HepG2 (cell line): ENCODE results near the gene PKD2L2.

ENCODE experiments used
- KDM3A ChIP-seq: IDR thresholded peaks from 2 replicates; pipeline ENCODE4 v1.6.1; 2018; ENCODE audit warnings: low read depth, missing compliant biosample characterization
- KDM4B ChIP-seq: sonication (generic); formaldehyde crosslinking; IDR thresholded peaks from 2 replicates; pipeline ENCODE4 v1.4.0; 2020; ENCODE audit warnings: missing genetic modification reagents
- NFIC ChIP-seq: IDR thresholded peaks from 2 replicates; pipeline ENCODE4 v1.6.1; 2012; ENCODE audit warnings: mild to moderate bottlenecking, low read length, inconsistent platforms
- SETDB1 ChIP-seq: sonication (generic); formaldehyde crosslinking; IDR thresholded peaks from 2 replicates; pipeline ENCODE4 v1.5.1; 2020; ENCODE audit warnings: missing genetic modification reagents, mild to moderate bottlenecking, borderline replicate concordance
- SMC3 ChIP-seq: IDR thresholded peaks from 2 replicates; pipeline ENCODE4 v1.6.1; 2011; ENCODE audit warnings: low read length, improper control_type of control experiment
- SOX5 ChIP-seq: IDR thresholded peaks from 2 replicates; pipeline ENCODE4 v1.6.1; 2016; ENCODE audit warnings: borderline replicate concordance
- ZFP41 ChIP-seq: sonication (generic); formaldehyde crosslinking; IDR thresholded peaks from 2 replicates; pipeline ENCODE4 v1.4.0; 2020; ENCODE audit warnings: mild to moderate bottlenecking, missing genetic modification reagents, borderline replicate concordance
- TF ChIP-seq, protein P1 (sequence below): sonication (generic); formaldehyde crosslinking; IDR thresholded peaks from one replicate; pipeline ENCODE4 v1.5.1; 2020; ENCODE audit warnings: mild to moderate bottlenecking, missing genetic modification reagents; ENCODE audit errors: not compliant biosample characterization

DNA sequence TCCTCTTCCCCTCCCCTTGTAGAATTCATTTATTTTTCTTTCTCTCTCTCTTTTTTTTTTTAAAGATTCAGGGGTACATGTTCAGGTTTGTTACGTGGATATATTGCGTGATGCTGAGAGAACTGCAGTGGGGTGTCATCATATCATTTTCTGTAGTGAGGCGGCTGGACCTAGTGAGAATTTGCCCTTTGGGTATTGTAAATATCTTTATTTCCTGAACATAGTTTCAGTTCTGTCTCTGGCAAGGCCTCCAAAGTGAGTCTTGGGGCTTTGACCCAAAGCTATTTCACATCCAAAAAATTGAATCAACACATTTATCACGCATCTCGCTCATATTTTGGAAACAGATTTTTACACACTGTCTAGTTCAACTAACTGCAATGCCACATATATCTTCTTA is 47.0 kb upstream of the PKD2L2 start:
- TF ChIP-seq, protein P1, sequence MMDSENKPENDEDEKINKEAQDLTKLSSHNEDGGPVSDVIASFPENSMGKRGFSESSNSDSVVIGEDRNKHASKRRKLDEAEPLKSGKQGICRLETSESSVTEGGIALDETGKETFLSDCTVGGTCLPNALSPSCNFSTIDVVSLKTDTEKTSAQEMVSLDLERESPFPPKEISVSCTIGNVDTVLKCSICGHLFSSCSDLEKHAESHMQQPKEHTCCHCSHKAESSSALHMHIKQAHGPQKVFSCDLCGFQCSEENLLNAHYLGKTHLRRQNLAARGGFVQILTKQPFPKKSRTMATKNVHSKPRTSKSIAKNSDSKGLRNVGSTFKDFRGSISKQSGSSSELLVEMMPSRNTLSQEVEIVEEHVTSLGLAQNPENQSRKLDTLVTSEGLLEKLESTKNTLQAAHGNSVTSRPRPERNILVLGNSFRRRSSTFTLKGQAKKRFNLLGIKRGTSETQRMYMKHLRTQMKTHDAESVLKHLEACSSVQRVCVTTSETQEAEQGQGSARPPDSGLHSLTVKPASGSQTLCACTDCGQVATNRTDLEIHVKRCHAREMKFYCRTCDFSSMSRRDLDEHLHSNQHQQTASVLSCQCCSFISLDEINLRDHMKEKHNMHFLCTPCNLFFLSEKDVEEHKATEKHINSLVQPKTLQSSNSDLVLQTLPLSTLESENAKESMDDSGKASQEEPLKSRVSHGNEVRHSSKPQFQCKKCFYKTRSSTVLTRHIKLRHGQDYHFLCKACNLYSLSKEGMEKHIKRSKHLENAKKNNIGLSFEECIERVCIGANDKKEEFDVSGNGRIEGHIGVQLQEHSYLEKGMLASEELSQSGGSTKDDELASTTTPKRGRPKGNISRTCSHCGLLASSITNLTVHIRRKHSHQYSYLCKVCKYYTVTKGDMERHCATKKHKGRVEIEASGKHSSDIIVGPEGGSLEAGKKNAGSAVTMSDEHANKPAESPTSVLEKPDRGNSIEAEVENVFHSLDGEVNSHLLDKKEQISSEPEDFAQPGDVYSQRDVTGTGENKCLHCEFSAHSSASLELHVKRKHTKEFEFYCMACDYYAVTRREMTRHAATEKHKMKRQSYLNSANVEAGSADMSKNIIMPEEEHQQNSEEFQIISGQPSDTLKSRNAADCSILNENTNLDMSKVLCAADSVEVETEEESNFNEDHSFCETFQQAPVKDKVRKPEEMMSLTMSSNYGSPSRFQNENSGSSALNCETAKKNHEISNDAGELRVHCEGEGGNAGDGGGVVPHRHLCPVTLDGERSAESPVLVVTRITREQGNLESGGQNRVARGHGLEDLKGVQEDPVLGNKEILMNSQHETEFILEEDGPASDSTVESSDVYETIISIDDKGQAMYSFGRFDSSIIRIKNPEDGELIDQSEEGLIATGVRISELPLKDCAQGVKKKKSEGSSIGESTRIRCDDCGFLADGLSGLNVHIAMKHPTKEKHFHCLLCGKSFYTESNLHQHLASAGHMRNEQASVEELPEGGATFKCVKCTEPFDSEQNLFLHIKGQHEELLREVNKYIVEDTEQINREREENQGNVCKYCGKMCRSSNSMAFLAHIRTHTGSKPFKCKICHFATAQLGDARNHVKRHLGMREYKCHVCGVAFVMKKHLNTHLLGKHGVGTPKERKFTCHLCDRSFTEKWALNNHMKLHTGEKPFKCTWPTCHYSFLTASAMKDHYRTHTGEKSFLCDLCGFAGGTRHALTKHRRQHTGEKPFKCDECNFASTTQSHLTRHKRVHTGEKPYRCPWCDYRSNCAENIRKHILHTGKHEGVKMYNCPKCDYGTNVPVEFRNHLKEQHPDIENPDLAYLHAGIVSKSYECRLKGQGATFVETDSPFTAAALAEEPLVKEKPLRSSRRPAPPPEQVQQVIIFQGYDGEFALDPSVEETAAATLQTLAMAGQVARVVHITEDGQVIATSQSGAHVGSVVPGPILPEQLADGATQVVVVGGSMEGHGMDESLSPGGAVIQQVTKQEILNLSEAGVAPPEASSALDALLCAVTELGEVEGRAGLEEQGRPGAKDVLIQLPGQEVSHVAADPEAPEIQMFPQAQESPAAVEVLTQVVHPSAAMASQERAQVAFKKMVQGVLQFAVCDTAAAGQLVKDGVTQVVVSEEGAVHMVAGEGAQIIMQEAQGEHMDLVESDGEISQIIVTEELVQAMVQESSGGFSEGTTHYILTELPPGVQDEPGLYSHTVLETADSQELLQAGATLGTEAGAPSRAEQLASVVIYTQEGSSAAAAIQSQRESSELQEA (CRISPR knock-in tag), result no peak
- no peak for TF ChIP-seq NFIC
- no peak for TF ChIP-seq KDM3A (CRISPR knock-in tag)
- no peak for TF ChIP-seq SETDB1
- TF ChIP-seq KDM4B (CRISPR knock-in tag), result no peak
- TF ChIP-seq ZFP41 (CRISPR knock-in tag), result no peak
- TF ChIP-seq SOX5, result no peak
- no peak for TF ChIP-seq SMC3
